Epithelial cell of proximal tubule (primary cell): ENCODE measurements around the gene RAP2A. TPM values are rescaled to one million over a fixed set of nuclear protein-coding genes. Genes with fewer than 3 reads are reported as not detected.

ENCODE experiments used
- DNase-seq: peaks from one replicate; pipeline ENCODE4 v3.0.0-alpha.2; 2011; ENCODE audit warnings: low read depth
- H3K4me3 ChIP-seq: 2 replicates; pipeline ENCODE4 v1.5.1; 2011; ENCODE audit warnings: low read depth, mild to moderate bottlenecking, low read length
- CTCF ChIP-seq: conservative IDR thresholded peaks from 2 replicates; pipeline ENCODE4 v1.5.1; 2012; ENCODE audit warnings: low read depth, mild to moderate bottlenecking, low read length
- total RNA-seq: library from RNA; depleted of rRNA; stranded (reverse); fragments of >200 nt; gene quantifications from 2 replicates; pipeline ENCODE4 v1.2.3, GENCODE V29; 2015

The RAP2A gene
- total RNA-seq, 1 donor from 2014 or later: 12.9 TPM

GRCh38 chr13:97460853-97461252 is 26.9 kb downstream of the RAP2A start:
- no peak for DNase-seq
- no peak for TF ChIP-seq CTCF
- no peak overlapping the region for H3K4me3 ChIP-seq

- no peak for TF ChIP-seq CTCF
- H3K4me3 ChIP-seq: no peak overlapping the region
- DNase-seq: no peak
Observed at GRCh38 chr13:97464561-97464960, 30.6 kb downstream of the RAP2A start.

DNA sequence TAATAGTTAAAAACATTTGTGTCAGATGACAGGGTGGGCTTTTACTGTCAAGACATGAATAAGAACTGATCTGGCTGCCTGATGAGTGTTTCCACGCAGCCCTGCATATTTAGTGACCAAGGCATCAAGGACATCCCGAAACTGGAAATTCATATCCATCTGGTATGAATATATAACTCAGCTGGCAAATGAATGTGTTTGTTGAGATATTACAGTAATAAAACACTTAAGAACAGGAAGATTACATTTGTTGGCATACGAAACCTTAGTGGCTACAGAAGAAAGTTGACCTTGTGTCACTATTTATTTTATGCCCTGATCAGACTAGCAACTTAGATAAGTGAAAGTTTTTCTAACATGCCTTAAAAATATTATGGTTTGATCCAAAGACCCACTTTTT is 32.8 kb downstream of the RAP2A start:
- H3K4me3 ChIP-seq: no peak overlapping the region
- no peak for DNase-seq
- TF ChIP-seq CTCF: no peak

DNA sequence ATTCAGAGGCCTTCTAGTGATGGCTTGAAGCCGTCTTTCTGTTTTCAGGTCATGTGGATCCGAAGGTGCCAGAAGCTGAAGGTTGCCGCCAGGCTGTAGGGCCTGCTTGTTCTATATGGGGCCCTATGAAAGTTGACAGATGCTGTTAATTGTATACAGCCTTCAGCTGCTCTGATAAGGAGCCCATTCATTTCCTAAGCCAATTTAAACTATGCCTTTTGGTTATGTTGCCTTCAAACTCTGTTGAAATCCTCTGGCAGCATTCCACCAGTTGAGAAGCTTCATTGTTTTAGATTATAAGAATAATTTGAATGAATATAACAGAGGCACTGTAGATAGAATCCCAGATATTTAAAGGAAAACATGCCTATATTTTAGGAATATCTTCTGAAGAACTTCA is 34.4 kb downstream of the RAP2A start:
- no peak for TF ChIP-seq CTCF
- no peak for DNase-seq
- no peak overlapping the region for H3K4me3 ChIP-seq

DNA sequence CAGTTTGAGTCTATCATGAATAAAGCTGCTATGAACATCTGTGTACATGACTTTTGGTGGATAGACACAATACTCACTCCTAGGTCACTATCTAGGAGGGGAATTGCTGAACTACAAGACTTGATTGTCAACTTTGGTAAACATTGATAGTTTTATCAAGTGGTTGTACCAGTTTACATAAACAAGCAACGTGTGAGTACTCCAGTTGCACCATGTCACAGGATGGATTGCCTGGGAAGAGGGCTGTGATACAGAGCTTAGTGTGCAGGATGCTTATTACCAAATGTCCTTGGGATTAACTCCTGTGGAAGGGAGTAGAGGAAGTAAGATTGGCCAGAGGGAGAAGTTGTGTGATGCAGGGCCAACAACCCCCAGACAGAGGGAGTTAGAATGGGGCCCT is 37.7 kb downstream of the RAP2A start:
- no peak for DNase-seq
- no peak for TF ChIP-seq CTCF

DNA sequence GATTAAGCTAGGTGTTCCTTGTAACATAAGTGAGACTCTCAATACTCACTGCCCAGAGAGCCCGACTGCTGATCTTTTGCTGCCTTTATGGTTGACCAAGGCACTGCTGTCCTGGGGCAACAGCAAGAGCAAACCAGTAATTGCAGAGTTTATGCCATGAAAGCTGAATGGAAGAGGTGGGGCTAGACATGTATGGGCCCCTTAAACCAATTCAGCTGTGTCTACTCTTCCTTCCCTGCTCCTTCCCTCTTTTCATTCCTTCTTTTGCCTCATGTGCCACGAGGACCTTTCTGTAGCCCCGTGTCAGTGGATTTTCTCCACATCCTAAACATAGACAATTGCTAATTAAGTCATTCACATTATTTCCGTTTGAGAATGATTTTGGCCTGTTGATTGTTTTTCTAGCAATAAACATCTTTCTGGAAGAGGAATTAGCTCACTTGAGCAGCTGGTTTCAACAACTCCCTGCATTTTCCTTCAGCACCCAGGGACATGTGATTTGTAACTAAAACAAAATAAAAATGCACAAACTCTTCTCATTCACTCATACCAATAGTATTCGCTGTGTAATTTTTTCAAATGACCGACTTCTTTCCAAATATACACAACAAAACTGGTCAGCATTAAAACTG is 40.5 kb downstream of the RAP2A start:
- H3K4me3 ChIP-seq: no peak overlapping the region
- TF ChIP-seq CTCF: no peak
- no peak for DNase-seq

More for the DNA sequence above, 37.7 kb downstream of the RAP2A start:
- H3K4me3 ChIP-seq: no peak overlapping the region

GRCh38 chr13:97475011-97475410 is 41.0 kb downstream of the RAP2A start:
- no peak for DNase-seq
- H3K4me3 ChIP-seq: no peak overlapping the region
- no peak for TF ChIP-seq CTCF
